GM21528 (cell line): ENCODE measurements around the gene DNAH2.
"Not testable (repeated sequence)": the region's sequence is repeated elsewhere in the genome, so short reads cannot be mapped to it uniquely, and the experiment has no call there.

Experiments used
- ATAC-seq: cut with Tn5 transposase; IDR thresholded peaks from one replicate; pipeline ENCODE4 v1.9.1; 2021; ENCODE audit warnings: mild to moderate bottlenecking, moderate library complexity; ENCODE audit not compliant: unreplicated experiment, low FRiP score

DNAH2 gene

GRCh38 chr17:7859028-7859427 is 141.5 kb downstream of the DNAH2 start:
- ATAC-seq = no peak

DNA sequence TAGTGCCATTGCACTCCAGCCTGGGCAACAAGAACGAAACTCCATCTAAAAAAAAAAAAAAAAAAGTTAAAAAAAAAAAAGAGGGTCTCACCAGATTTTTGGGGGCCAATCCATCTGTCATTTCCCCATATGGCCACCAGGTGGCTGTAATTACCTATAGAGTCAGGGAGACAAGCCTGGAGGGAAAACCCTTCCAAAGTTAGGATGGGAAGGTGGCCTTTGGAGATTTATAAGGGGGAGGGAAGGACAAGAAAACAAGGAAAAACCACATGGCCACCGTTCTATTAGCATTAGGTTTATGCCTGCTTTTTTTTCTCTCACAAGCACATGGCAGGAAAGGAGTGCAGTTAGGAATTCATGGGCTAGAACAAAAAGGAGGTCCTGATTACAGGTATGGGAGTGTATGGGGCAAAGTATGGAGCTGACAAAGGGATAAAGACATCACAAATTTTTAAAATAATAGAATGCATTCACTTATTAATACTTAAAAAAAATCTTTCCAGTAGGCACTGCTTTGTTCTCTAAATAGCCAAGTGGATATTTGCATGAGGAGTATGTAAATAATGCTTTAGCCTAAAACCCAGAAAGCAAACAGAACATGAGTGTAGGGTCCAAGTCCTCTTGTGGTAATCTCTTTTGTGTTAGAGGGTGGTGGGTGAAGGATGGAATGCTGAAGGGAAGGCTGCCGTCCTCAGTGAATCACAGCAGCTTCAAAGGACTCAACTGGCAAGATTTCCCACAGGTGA is 145.3 kb downstream of the DNAH2 start:
- ATAC-seq = no peak

DNA sequence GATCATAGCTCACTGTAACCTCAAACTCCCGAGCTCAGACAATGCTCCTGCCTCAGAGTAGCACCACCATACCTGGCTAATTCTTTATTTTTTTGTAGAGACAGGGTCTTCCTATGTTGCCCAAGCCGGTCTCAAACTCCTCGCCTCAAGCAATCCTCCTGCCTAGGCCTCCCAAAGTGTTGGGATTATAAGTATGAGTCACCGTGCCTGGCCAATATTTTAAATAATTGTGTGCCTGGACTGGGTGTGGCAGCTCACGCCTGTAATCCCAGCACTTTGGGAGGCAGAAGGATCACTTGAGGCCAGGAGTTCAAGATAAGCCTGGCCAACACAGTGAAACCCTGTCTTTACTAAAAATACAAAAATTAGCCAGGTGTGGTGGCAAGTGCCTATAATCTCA is 146.8 kb downstream of the DNAH2 start:
- ATAC-seq = not testable (repeated sequence)

- ATAC-seq = no peak
Measured at GRCh38 chr17:7864995-7865650, 147.6 kb downstream of the DNAH2 start.

DNA sequence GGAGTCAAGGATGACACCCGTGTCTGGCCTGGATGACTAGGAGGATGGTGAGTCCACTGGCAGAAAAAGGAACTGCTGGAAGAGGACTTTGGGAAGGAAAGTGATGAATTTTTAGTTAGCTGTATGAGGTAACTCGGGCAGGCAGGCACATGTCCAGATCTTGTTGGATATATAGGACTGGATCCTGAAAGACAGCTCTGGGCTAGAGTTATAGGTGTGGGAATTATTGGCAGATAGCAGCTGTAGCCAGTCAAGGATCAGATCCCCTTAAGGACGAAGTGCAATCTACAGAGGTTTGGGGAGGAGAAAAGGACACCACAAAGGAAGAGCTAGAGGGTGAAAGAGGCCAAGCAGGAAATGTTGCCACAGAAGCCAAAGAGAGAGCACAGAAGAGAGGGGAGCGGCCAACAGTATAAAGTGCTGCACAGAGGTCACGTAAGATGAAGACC is 150.4 kb downstream of the DNAH2 start:
- ATAC-seq = no peak

GRCh38 chr17:7873051-7873450 is 155.5 kb downstream of the DNAH2 start:
- no peak for ATAC-seq

DNA sequence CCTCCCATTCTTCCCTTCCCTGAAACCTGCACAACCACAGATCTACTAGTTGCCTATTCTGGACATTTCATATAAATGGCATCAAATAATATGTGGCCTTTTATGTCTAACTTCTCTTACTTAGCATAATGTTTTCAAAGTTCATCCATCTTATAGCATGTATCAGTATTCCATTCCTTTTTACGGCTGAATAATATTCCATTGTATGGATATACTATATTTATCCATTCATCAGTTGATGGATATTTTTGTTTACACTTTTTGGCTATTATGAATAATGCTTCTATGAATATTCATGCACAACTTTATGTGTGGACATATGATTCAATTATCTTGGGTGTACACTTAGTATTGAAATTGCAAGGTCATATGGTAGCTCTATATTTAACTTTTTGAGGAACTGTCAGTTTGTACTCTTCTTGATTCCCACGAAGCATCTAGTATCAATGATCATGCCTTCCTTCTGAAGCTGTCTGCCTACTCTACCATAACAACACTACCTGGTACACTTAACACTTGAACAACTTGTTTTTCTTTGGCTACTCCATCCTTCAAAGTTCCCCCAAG is 158.3 kb downstream of the DNAH2 start:
- ATAC-seq = no peak

DNA sequence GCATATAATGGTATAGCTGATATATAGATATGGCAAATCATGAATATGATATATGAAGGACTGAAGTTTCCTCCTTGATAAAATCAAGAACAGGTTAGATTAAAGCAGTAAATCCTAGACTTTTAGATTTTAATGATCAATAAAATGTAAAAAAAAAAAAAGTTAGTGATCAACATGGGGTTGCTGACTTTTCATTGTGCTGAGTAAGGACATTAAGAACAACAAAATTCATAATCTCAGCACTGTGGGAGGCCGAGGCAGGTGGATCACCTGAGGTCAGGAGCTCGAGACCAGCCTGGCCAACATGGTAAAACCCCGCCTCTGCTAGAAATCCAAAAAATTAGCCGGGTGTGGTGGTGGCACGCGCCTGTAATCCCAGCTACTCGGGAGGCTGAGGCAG is 160.7 kb downstream of the DNAH2 start:
- ATAC-seq = no peak

- ATAC-seq = no peak
Measured at GRCh38 chr17:7880076-7880868, 162.7 kb downstream of the DNAH2 start.

DNA sequence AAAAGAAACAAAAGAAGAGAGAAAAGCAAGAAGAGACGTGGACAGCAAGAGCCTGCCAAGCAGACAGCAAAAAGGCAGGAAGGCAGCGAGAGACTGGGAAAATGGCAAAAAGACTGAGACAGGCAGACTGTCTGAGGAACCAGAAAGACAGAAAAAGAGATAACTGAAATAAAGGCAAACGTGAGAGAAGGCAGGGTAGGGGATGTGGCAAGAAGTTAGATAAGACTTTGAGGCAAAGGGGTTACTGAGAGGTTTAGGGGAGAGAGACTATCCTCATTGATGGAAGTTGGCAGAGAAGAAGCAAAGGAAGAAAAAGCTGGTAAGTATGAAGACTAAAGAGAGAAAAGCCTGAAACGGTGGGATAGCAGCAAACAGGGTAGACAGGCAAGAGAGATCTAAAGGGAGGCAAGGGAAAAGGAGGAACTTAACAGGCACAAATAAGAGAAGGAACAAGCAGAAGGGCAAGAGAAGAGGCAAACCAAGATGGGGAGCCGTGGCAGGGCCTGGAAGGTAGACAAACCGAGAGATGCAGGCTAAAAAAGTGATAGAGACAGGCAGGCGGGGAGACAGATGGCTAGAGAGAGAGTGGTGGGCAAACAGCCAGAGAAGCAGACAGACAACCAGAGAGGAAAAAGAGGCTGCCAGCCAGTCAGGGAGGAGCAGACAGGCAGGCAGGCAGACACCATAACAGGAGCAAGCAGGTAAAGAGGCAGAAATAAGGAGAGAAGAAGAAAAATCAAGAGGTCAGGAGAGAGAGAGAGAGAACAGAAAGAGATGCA is 163.9 kb downstream of the DNAH2 start:
- no peak for ATAC-seq

DNA sequence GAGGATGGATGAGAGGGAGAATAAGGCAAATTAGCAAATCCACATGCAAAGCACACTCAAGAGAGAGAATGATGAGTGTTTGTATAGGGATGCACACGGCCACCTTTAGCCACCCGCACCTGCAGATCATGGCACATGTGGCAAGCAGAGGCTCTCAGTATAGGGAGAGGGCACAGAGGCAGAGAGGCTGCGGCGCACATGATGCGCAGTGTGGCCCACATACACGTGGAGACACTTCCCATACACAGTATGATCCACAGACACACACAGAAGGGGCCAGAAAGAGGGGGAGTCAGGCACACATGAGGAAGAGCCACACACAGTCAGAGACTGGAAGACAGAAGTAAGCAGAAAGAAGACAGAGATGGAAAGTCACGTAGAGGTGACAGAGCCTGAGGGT is 164.5 kb downstream of the DNAH2 start:
- ATAC-seq = no peak

DNA sequence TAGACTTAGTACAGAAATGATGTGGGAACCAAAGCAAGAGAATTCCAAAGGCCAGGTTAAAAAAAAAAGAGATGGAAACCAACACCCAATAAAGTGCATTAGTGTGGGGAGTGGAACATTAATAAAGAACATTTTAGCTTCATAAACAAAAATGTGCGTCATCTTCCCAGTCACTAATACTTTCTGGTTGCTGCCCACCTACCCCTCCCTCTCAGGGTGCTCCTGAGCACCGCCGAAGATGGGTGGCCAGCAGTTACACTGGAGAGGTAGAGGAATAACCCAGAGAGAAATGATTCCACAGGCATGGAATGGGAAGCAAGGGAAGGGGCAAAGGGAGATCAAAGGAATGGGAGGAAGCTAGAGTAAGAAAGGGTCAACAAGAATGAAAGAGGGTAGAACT is 165.1 kb downstream of the DNAH2 start:
- ATAC-seq = no peak
